Vagina (tissue), 2 donors: ENCODE results near the gene CCSER1.

ENCODE experiments used
- CTCF ChIP-seq, 3 experiments: fragments of 450-650 bp in 2 of 3; fragments of 200-600 bp in 1 of 3; sonication (generic) in 1 of 3; IDR thresholded peaks; one replicate each; pipeline ENCODE4 v1.5.1; 2017 to 2019; ENCODE audit warnings: antibody characterized with exemption in 3 of 3, mild to moderate bottlenecking in 2 of 3, moderate library complexity in 2 of 3
- POLR2A ChIP-seq, 2 donors: fragments of 450-650 bp; IDR thresholded peaks; one replicate each; pipeline ENCODE4 v1.6.1; 2017; ENCODE audit warnings: antibody characterized with exemption in 2 of 2, mild to moderate bottlenecking in 2 of 2, moderate library complexity in 2 of 2
- POLR2AphosphoS5 ChIP-seq, 2 donors: sonication (generic); formaldehyde crosslinking; IDR thresholded peaks; one replicate each; pipeline ENCODE4 v1.9.0; 2017; ENCODE audit warnings: antibody characterized with exemption in 2 of 2, mild to moderate bottlenecking in 2 of 2, low read depth in 1 of 2; ENCODE audit not compliant: insufficient read depth in 1 of 2

DNA sequence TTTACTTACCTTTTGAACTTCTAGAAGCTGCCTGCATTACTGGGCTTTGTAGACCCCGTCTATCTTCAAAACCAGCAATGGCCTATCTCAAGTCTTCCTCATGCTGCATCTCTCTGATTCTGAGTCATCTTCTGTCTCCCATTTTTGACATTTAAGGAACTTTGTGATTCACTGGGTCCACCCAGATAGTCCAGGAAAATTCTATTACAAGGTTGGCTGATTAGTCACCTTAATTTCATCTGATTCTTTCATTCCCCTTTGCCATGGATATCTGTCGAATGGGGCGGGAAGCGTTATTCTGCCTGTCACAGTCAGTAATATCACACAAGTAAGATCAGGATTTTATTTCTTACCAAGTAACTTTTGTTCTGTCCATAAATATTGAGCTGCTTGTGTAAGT, 618.0 kb downstream of the CCSER1 start:
- no peak for TF ChIP-seq CTCF (IDR thresholded peaks at IDR 0.05)
- no peak for TF ChIP-seq POLR2AphosphoS5 (IDR thresholded peaks at IDR 0.05; ENCODE audit: insufficient read depth in 1 of 2, low read depth in 1 of 2)
- TF ChIP-seq POLR2A (IDR thresholded peaks at IDR 0.05): no peak
